CD8-positive, alpha-beta memory T cell (primary cell): ENCODE data around the gene STRA8. TPM values are rescaled to one million over a fixed set of nuclear protein-coding genes. Genes with fewer than 3 reads are reported as not detected.

Source experiments
- CTCF ChIA-PET: fragments of 350-600 bp; sonication (Branson Sonifier 250); formaldehyde crosslinking; loops from one replicate; lab custom pipeline; 2021; ENCODE audit warnings: antibody characterized with exemption; lab: Charles Lee
- POLR2A ChIA-PET: fragments of 350-600 bp; sonication (Branson Sonifier 250); formaldehyde crosslinking; loops from one replicate; lab custom pipeline; 2021; ENCODE audit warnings: antibody characterized with exemption; lab: Charles Lee
- DNase-seq, 5 donors: peaks; one replicate each; pipeline versions ENCODE4 v3.0.0 to v3.0.0-alpha.2; 2020 to 2022; ENCODE audit warnings: mixed read lengths in 1 of 5
- H3K27ac ChIP-seq: one replicate; pipeline ENCODE4 v1.7.0; 2013; ENCODE audit warnings: low read depth, mild to moderate bottlenecking, low read length, moderate library complexity
- H3K27me3 ChIP-seq: 2 replicates; pipeline ENCODE4 v1.7.0; 2013; ENCODE audit warnings: low read length, mild to moderate bottlenecking; ENCODE audit not compliant: insufficient read depth, poor library complexity, severe bottlenecking
- H3K36me3 ChIP-seq: 2 replicates; pipeline ENCODE4 v1.7.0; 2013; ENCODE audit warnings: mild to moderate bottlenecking, low read length, moderate library complexity; ENCODE audit not compliant: insufficient read depth
- H3K4me1 ChIP-seq: 2 replicates; pipeline ENCODE4 v1.7.0; 2013; ENCODE audit warnings: mild to moderate bottlenecking, low read length, moderate library complexity; ENCODE audit not compliant: insufficient read depth
- H3K4me3 ChIP-seq: 2 replicates; pipeline ENCODE4 v1.7.0; 2013; ENCODE audit warnings: mild to moderate bottlenecking, low read length
- H3K9me3 ChIP-seq: 2 replicates; pipeline ENCODE4 v1.7.0; 2013; ENCODE audit warnings: mild to moderate bottlenecking, low read length
- H3K27ac Mint-ChIP-seq, 8 donors: one replicate each; pipeline ENCODE4 v1.8.0; 2020 to 2021; ENCODE audit warnings: mixed read lengths in 8 of 8, mild to moderate bottlenecking in 6 of 8, inconsistent platforms in 3 of 8, moderate library complexity in 3 of 8
- H3K27me3 Mint-ChIP-seq, 2 donors: one replicate each; pipeline ENCODE4 v1.8.0; 2020 to 2021; ENCODE audit warnings: mixed read lengths in 2 of 2, mild to moderate bottlenecking in 1 of 2, moderate library complexity in 1 of 2
- H3K36me3 Mint-ChIP-seq, 3 donors: one replicate each; pipeline ENCODE4 v1.8.0; 2020 to 2021; ENCODE audit warnings: mixed read lengths in 3 of 3, inconsistent platforms in 1 of 3, mild to moderate bottlenecking in 1 of 3
- H3K4me1 Mint-ChIP-seq, 3 donors: one replicate each; pipeline ENCODE4 v1.8.0; 2020 to 2021; ENCODE audit warnings: mixed read lengths in 3 of 3, inconsistent platforms in 1 of 3, mild to moderate bottlenecking in 1 of 3
- H3K4me3 Mint-ChIP-seq, 7 donors: one replicate each; pipeline ENCODE4 v1.8.0; 2020 to 2021; ENCODE audit warnings: mixed read lengths in 7 of 7, mild to moderate bottlenecking in 6 of 7, moderate library complexity in 4 of 7, inconsistent platforms in 2 of 7
- H3K9me3 Mint-ChIP-seq, 5 donors: one replicate each; pipeline ENCODE4 v1.8.0; 2020 to 2022; ENCODE audit warnings: mixed read lengths in 5 of 5, mild to moderate bottlenecking in 3 of 5, moderate library complexity in 2 of 5, inconsistent platforms in 1 of 5
- polyA plus RNA-seq: library from polyadenylated mRNA; unstranded; fragments of 300-500 nt; fragmentation: Illumina TruSeq; gene quantifications from one replicate; pipeline ENCODE4 v1.2.3, GENCODE V29; 2021
- total RNA-seq, 2 experiments: library from RNA; stranded (reverse); gene quantifications; one replicate each; pipeline ENCODE4 v1.2.3, GENCODE V29; 2021

Gene STRA8
- total and polyA plus RNA-seq, 3 experiments from 2014 or later, result not detected

DNA sequence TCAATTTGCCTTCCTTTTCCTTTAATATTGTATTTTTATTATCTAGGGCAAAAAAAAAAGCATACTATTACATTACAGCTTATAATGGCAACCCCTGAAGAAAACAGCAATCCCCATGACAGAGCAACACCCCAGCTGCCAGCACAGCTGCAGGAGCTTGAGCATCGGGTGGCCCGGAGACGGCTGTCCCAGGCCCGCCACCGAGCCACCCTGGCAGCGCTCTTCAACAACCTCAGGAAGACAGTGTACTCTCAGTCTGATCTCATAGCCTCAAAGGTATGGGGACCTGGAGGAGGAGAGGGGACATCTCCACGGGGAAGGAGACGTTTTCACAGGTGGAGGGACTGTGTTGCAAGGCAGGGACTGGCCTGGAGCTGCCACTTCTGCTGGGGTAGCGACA, 6.8 kb downstream of the STRA8 start:
- DNase-seq, result no peak
- POLR2A ChIA-PET, result no interaction called here
- H3K4me3 ChIP-seq, result no peak overlapping the region
- H3K9me3 ChIP-seq, result no peaks in the 10 kb centered on the region
- no peaks in the 10 kb centered on the region for H3K9me3 Mint-ChIP-seq
- H3K27ac ChIP-seq, result no peak overlapping the region
- no peaks in the 10 kb centered on the region for H3K36me3 Mint-ChIP-seq
- no peak overlapping the region for H3K4me3 Mint-ChIP-seq
- no peaks in the 10 kb centered on the region for H3K27me3 ChIP-seq
- peaks cover 0 to 2% (median 0%) of the 10 kb centered on the region in 3 donors for H3K4me1 Mint-ChIP-seq
- CTCF ChIA-PET, result no interaction called here
- peaks cover 3 to 33% of the 10 kb centered on the region in 2 donors for H3K27me3 Mint-ChIP-seq
- H3K4me1 ChIP-seq, result no peaks in the 10 kb centered on the region
- no peak overlapping the region for H3K27ac Mint-ChIP-seq
- no peaks in the 10 kb centered on the region for H3K36me3 ChIP-seq

DNA sequence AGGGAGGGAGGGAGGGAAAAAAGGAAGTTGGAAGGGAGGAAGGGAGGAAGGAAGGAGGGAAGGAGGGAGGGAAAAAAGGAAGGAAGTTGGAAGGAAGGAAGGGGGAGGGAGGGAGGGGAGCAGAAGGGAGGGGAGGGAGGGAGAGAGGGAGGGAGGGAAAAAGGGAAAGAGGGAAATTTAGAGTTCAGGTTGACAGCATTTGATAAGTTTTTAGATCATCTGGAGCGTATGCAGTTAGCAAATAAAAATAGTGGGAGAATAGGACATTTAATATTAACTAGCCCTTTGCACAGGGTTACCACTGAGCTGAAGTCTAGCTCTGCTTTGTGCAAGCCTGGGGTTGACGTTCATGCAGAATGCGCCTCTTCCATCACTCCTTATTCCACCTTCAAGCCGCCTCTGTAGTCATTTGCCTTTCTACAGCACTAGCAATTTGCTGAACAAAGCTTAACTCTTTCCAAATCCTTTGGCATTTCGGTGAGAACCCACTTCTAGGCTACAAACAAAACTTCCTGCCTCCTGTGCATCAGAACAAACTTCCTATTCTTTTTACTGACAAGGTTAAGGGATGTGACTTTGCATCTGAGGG, 8.6 kb downstream of the STRA8 start:
- ChIA-PET CTCF (no interaction called here), POLR2A (no interaction called here)
- H3K27ac Mint-ChIP-seq, result no peak overlapping the region

DNA sequence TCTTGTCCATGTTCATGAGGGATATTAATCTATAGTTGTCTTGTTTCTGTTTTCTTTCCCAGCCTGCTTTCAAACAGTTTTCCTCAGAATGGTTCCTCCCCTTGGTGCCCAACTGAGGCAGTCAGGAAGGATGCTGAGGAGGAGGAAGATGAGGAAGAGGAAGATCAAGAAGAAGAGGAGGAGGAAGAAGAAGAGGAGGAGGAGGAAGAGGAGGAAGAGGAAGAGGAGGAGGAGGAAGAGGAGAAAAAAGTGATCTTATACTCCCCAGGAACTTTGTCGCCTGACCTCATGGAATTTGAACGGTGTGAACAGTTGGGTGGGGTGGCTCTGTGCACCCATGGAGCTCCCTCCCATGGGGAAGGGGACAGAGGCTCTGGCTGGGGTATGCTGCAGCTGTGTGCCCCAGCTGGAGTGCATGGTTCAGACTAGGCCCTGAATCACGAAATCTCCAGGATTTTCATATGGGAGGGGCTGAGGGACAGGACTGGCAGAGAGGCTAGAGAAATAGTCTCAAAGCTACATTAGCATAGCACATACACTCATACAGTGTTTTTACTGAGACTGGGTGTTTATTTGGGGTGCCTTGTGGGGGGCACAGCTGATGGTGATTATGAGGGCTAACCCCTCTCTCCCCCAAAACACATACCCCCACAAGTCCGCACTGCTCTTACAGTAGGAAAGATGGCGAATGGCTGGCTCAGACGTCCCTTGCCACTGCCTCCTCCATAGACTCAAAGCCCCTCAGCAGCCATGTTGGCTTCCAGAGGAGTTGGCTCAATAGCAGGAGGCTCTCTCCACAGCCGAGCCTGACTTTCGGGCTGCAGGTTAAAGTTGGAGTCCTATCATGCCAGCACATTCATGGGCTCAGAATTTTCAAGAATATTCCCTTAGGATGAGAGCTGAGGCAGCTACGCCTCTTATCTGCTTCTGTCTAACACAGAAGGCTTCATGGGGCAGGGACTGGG, 11.9 kb downstream of the STRA8 start:
- ChIA-PET POLR2A (no interaction called here), CTCF (interaction anchor here (1.0 kb wide), 1 partner anchor 8 kb away, joined by 3 read pairs; no protein-coding TSS in a partner anchor)
- H3K9me3 Mint-ChIP-seq, result no peaks in the 10 kb centered on the region
- H3K27ac ChIP-seq, result no peak overlapping the region
- H3K4me3 ChIP-seq, result no peak overlapping the region
- peak overlapping the region in 1 of 8 donors; percentile 70 for H3K27ac Mint-ChIP-seq
- H3K36me3 Mint-ChIP-seq, result no peaks in the 10 kb centered on the region
- H3K27me3 ChIP-seq, result no peaks in the 10 kb centered on the region
- H3K9me3 ChIP-seq, result no peaks in the 10 kb centered on the region
- H3K36me3 ChIP-seq, result no peaks in the 10 kb centered on the region
- peaks cover 5 to 26% of the 10 kb centered on the region in 2 donors for H3K27me3 Mint-ChIP-seq
- H3K4me1 Mint-ChIP-seq, result no peaks in the 10 kb centered on the region
- no peaks in the 10 kb centered on the region for H3K4me1 ChIP-seq
- no peak overlapping the region for H3K4me3 Mint-ChIP-seq
- DNase-seq, result no peak

More for the DNA sequence above, 8.6 kb downstream of the STRA8 start:
- no peak overlapping the region for H3K27ac ChIP-seq
- no peak overlapping the region for H3K4me3 ChIP-seq
- Mint-ChIP-seq H3K9me3 (no peaks in the 10 kb centered on the region), H3K27me3 (peaks cover 3 to 38% of the 10 kb centered on the region in 2 donors), H3K36me3 (no peaks in the 10 kb centered on the region), H3K4me3 (no peak overlapping the region), H3K4me1 (no peaks in the 10 kb centered on the region)
- no peaks in the 10 kb centered on the region for H3K36me3 ChIP-seq
- H3K27me3 ChIP-seq, result no peaks in the 10 kb centered on the region
- H3K9me3 ChIP-seq, result no peaks in the 10 kb centered on the region
- no peak for DNase-seq
- H3K4me1 ChIP-seq, result no peaks in the 10 kb centered on the region

DNA sequence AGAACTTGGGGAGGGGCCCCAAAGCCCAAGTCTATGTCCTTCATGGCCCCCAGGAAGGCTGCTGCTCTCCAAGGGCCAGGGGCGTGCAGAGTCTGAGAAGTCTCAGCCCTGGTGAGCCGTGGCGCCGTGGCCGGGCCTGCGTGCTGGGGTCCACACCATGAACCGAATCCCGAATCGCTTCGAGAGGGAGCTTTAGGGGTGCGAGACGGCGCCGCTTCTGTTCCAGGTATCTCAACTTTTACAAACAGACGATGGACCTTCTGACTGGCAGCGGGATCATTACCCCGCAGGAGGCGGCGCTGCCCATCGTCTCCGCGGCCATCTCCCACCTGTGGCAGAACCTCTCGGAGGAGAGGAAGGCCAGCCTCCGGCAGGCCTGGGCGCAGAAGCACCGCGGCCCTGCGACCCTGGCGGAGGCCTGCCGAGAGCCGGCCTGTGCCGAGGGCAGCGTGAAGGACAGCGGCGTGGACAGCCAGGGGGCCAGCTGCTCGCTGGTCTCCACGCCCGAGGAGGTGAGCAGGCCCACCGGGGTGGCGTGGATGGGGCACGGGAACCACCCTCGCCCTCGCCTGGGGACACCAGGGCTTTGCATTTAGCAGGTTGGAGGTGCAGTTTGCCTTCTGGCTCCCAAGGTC, 12.7 kb downstream of the STRA8 start:
- no peaks in the 10 kb centered on the region for H3K9me3 Mint-ChIP-seq
- CTCF ChIA-PET, result no interaction called here

DNA sequence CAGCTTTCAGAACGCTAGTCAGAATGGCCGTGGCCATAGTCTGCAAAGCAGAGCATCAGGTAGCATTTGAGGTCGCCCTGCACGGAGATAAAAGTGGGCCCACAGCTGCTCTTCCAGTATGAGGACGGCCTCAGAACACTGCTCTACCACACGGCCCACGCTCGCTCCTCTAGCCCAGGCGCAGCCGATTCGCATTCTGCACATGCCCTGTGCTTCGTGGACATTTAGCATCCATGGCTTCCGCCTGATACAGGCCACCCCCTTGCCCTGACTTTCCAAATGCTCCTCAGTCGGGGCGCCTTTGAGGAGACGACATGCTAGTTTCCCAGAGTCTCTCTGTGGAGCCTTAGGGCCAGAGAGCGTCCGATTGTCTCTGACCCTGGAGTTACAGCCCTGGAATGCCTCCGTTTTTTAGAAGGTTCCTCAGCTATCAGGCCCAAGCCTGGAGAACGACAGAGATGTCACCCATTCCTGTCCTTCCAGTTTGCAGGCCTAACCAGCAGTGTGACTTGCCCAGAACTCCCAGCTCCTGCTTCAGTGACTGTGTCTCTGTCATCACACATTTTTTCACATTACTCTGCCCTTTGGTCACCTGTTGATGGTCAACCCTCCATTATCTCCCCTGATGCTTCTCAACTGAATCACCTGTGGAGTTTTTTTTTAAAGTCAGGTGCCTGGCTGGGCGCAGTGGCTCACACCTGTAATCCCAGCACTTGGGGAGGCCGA, 14.3 kb downstream of the STRA8 start:
- no peaks in the 10 kb centered on the region for H3K4me1 ChIP-seq
- H3K4me1 Mint-ChIP-seq, result no peaks in the 10 kb centered on the region
- POLR2A ChIA-PET, result no interaction called here
- H3K9me3 Mint-ChIP-seq, result no peaks in the 10 kb centered on the region
- H3K36me3 ChIP-seq, result no peaks in the 10 kb centered on the region
- H3K27ac ChIP-seq, result no peak overlapping the region
- H3K9me3 ChIP-seq, result no peaks in the 10 kb centered on the region
- H3K27me3 Mint-ChIP-seq, result peaks cover 5 to 15% of the 10 kb centered on the region in 2 donors
- H3K4me3 Mint-ChIP-seq, result no peak overlapping the region
- no peaks in the 10 kb centered on the region for H3K36me3 Mint-ChIP-seq
- no peak overlapping the region for H3K27ac Mint-ChIP-seq
- CTCF ChIA-PET, result no interaction called here
- no peak overlapping the region for H3K4me3 ChIP-seq
- no peak for DNase-seq
- no peaks in the 10 kb centered on the region for H3K27me3 ChIP-seq

More for the DNA sequence above, 12.7 kb downstream of the STRA8 start:
- no peaks in the 10 kb centered on the region for H3K27me3 ChIP-seq
- no peak for DNase-seq
- H3K4me1 ChIP-seq, result no peaks in the 10 kb centered on the region
- Mint-ChIP-seq H3K27ac (no peak overlapping the region), H3K4me1 (no peaks in the 10 kb centered on the region), H3K36me3 (no peaks in the 10 kb centered on the region), H3K27me3 (peaks cover 5 to 20% of the 10 kb centered on the region in 2 donors), H3K4me3 (no peak overlapping the region)
- no peak overlapping the region for H3K4me3 ChIP-seq
- H3K36me3 ChIP-seq, result no peaks in the 10 kb centered on the region
- no peak overlapping the region for H3K27ac ChIP-seq
- POLR2A ChIA-PET, result no interaction called here
- no peaks in the 10 kb centered on the region for H3K9me3 ChIP-seq

DNA sequence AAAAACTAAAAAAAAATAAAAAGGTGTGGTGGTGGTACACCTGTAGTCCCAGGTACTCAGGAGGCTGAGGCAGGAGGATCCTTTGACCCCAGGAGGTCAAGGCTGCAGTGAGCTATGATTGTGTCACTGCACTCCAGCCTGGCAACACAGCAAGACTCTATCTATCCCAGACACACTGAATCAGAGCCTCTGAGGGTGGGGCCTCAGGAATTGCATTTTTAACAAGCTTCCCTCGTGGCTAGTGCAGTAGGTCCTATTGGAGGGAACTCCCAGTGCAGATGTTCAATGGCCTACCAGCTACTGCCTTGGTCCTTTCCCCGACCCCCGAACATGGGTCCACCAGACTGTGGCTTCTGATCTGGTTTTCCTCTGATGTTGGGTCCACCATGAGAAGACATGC, 14.9 kb downstream of the STRA8 start:
- Mint-ChIP-seq H3K4me1 (no peaks in the 10 kb centered on the region), H3K36me3 (no peaks in the 10 kb centered on the region), H3K9me3 (no peaks in the 10 kb centered on the region), H3K27ac (no peak overlapping the region), H3K4me3 (no peak overlapping the region), H3K27me3 (peaks cover 5 to 15% of the 10 kb centered on the region in 2 donors)
- Histone ChIP-seq H3K36me3 (no peaks in the 10 kb centered on the region), H3K9me3 (no peaks in the 10 kb centered on the region), H3K27ac (no peak overlapping the region), H3K4me1 (no peaks in the 10 kb centered on the region), H3K4me3 (no peak overlapping the region), H3K27me3 (no peaks in the 10 kb centered on the region)
- POLR2A ChIA-PET, result no interaction called here
- DNase-seq, result no peak
- CTCF ChIA-PET, result no interaction called here

DNA sequence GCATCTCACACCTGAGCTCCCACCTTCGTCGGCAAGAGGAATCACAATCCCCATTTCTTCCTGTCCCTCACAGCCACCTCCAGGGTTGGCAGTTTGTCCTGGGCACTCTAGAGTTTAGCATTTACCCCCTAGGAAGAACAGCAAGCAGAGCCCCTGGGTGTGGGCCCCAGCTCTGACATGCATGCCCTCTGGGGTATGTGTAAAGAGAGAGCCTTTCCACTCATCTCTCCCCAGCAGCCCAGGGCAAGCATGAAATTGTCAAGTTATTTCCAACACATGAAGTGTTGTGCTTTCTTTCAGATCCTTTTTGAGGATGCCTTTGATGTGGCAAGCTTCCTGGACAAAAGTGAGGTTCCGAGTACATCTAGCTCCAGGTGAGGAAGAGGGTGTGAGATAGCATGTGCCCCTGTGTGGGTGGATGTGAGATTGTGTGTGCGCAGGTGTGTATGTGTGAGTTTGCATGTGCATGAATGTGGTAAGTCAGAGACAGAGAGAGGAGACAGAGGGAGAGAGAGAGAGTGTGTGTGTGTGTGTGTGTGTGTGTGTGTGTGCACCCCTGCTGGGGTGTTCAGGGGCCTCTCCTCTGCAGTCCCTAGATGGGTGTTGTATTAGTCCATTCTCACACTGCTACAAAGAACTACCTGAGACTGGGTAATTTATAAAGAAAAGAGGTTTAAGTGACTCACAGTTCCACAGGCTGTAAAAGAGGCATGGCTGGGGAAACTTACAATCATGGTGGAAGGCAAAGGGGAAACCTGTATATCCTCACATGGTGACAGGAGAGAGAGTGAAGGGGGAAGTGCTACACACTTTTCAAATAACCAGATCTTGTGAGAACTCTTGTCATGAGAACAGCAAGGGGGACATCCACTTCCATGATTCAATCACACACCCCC, 18.1 kb downstream of the STRA8 start:
- no peak for DNase-seq
- Mint-ChIP-seq H3K27me3 (peaks cover 0 to 3% of the 10 kb centered on the region in 2 donors), H3K4me1 (no peaks in the 10 kb centered on the region), H3K9me3 (no peaks in the 10 kb centered on the region), H3K27ac (peak overlapping the region in 1 of 8 donors; percentile 51), H3K36me3 (no peaks in the 10 kb centered on the region), H3K4me3 (no peak overlapping the region)
- no peak overlapping the region for H3K27ac ChIP-seq
- H3K27me3 ChIP-seq, result no peaks in the 10 kb centered on the region
- ChIA-PET POLR2A (no interaction called here), CTCF (no interaction called here)
- H3K36me3 ChIP-seq, result no peaks in the 10 kb centered on the region
- no peaks in the 10 kb centered on the region for H3K4me1 ChIP-seq
- no peak overlapping the region for H3K4me3 ChIP-seq
- no peaks in the 10 kb centered on the region for H3K9me3 ChIP-seq
